Neutrophil (primary cell): Measurements from ENCODE around the gene BRSK2.

Source experiments
- H3K27ac ChIP-seq: fragments of 200-600 bp; sonication (generic); 2 replicates; pipeline ENCODE4 v1.5.1; 2016; ENCODE audit warnings: mild to moderate bottlenecking, moderate library complexity
- H3K27me3 ChIP-seq: fragments of 200-600 bp; sonication (generic); 2 replicates; pipeline ENCODE4 v1.6.0; 2016; ENCODE audit warnings: mild to moderate bottlenecking
- H3K36me3 ChIP-seq: fragments of 200-600 bp; sonication (generic); 2 replicates; pipeline ENCODE4 v1.5.1; 2017
- H3K4me1 ChIP-seq, 2 experiments: fragments of 200-600 bp in 1 of 2; sonication (generic) in 1 of 2; 1 replicate in 1 of 2; 2 replicates in 1 of 2; pipeline versions ENCODE4 v1.5.1 to v1.6.1; 2013 to 2016; ENCODE audit warnings: low read depth in 1 of 2, low read length in 1 of 2, mild to moderate bottlenecking in 1 of 2, moderate library complexity in 1 of 2; ENCODE audit not compliant: control insufficient read depth in 1 of 2, insufficient read depth in 1 of 2
- H3K4me3 ChIP-seq, 2 experiments: fragments of 200-600 bp in 1 of 2; sonication (generic) in 1 of 2; 1 replicate in 1 of 2; 2 replicates in 1 of 2; pipeline ENCODE4 v1.5.1; 2013 to 2016; ENCODE audit warnings: low read depth in 1 of 2, low read length in 1 of 2, mild to moderate bottlenecking in 1 of 2, moderate library complexity in 1 of 2
- H3K9me3 ChIP-seq: fragments of 200-600 bp; sonication (generic); 2 replicates; pipeline ENCODE4 v1.5.1; 2016
- TF ChIP-seq, protein P1 (sequence below): fragments of 200-600 bp; sonication (generic); IDR thresholded peaks from 2 replicates; pipeline ENCODE4 v1.5.1; 2016; ENCODE audit warnings: antibody characterized with exemption

Gene BRSK2

DNA sequence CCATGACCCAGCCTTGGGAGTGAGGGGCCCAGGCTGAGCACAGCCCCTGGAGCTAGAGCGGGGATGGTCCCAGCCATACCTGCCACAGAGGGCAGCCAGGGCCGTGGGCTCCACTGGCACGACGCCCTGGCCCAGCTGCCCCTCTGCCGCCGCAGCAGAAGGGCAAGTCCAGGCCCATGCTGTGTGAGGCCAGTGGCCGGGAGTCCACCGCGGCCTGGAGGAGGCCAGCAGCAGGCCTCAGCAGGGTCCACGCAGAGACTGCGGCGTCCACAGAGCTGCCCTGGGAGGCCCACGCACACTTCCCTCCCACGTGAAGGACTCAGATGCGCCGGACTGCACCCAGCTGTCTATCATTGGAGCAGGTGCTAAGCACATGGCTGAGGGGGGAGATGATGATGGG lies 73.3 kb downstream of the BRSK2 start:
- Histone ChIP-seq H3K9me3 (no peaks in the 10 kb centered on the region), H3K4me1 (no peaks in the 10 kb centered on the region)
- TF ChIP-seq, protein P1, sequence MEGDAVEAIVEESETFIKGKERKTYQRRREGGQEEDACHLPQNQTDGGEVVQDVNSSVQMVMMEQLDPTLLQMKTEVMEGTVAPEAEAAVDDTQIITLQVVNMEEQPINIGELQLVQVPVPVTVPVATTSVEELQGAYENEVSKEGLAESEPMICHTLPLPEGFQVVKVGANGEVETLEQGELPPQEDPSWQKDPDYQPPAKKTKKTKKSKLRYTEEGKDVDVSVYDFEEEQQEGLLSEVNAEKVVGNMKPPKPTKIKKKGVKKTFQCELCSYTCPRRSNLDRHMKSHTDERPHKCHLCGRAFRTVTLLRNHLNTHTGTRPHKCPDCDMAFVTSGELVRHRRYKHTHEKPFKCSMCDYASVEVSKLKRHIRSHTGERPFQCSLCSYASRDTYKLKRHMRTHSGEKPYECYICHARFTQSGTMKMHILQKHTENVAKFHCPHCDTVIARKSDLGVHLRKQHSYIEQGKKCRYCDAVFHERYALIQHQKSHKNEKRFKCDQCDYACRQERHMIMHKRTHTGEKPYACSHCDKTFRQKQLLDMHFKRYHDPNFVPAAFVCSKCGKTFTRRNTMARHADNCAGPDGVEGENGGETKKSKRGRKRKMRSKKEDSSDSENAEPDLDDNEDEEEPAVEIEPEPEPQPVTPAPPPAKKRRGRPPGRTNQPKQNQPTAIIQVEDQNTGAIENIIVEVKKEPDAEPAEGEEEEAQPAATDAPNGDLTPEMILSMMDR: no peak

DNA sequence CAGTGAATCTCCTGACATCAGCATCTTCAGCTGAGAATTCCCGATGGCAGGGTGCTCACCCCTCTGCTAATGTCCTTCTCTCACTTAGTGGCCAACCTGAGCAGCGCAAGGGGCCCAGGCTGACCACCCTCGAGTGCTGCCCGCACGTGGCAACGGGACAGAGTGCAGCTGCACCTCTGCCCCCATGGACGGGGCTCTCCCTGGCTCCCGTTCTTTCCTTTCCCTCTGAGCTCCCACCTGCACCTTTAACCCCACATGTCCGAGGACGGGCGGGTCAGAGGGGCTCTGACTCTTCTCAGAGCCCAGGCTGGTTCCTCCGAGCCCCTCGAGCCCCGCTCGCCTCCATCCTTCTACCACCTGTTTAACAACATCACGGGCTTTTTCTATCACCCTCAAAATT lies 77.0 kb downstream of the BRSK2 start:
- H3K36me3 ChIP-seq: peaks cover 46% of the 10 kb centered on the region

More for the DNA sequence above, 73.3 kb downstream of the BRSK2 start:
- no peak overlapping the region for H3K4me3 ChIP-seq
- no peaks in the 10 kb centered on the region for H3K27me3 ChIP-seq
- H3K36me3 ChIP-seq: peaks cover 8% of the 10 kb centered on the region
- H3K27ac ChIP-seq: no peak overlapping the region

DNA sequence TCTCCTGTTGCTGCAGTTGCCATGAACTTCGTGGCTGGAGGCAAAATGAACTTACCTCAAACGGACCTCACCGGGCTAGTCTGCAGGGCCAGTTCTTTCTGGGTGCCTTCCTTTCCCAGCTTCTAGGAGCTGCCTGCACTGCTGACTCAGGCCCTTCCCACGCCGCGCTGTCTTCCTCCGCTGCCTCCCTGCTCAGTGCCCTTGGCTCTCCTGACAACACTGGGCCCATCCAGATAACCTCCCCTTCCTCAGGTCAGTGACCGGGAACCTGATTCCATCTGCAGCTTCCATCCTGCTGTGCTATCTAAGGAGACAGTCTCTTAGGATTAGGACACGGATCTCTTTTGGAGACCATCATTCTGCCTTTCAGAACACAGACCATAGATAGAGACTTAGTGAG lies 77.5 kb downstream of the BRSK2 start:
- Histone ChIP-seq H3K4me3 (no peak overlapping the region), H3K36me3 (peaks cover 51% of the 10 kb centered on the region), H3K27me3 (no peaks in the 10 kb centered on the region), H3K9me3 (no peaks in the 10 kb centered on the region), H3K27ac (no peak overlapping the region), H3K4me1 (no peaks in the 10 kb centered on the region)
- TF ChIP-seq, protein P1: no peak

More for the DNA sequence above, 77.0 kb downstream of the BRSK2 start:
- H3K27me3 ChIP-seq: no peaks in the 10 kb centered on the region
- H3K9me3 ChIP-seq: no peaks in the 10 kb centered on the region
- no peak overlapping the region for H3K4me3 ChIP-seq
- H3K27ac ChIP-seq: no peak overlapping the region
- H3K4me1 ChIP-seq: no peaks in the 10 kb centered on the region
- TF ChIP-seq, protein P1: no peak

DNA sequence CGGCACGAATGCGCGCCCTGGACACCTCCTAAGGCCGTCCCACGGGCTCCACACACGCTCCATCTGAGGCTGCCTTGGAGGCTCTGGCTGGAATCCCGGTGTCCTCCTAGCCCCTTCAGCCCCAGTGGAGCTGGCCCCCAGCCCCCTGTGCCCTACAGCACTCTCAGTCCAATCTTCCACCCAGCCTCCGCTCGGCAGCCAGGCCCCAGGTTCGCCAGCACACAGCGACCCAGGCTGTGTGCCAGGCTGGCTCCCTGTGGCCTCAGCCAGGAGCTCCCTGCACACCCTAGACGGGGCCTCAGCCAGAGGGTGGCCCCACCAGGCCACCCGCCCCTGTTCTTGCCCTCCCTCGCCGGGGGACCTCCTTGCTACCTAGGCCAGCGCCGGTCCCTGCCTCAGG lies 78.3 kb downstream of the BRSK2 start:
- Histone ChIP-seq H3K36me3 (peaks cover 57% of the 10 kb centered on the region), H3K4me3 (no peak overlapping the region), H3K4me1 (no peaks in the 10 kb centered on the region), H3K27ac (no peak overlapping the region), H3K27me3 (no peaks in the 10 kb centered on the region), H3K9me3 (no peaks in the 10 kb centered on the region)
- TF ChIP-seq, protein P1: no peak

DNA sequence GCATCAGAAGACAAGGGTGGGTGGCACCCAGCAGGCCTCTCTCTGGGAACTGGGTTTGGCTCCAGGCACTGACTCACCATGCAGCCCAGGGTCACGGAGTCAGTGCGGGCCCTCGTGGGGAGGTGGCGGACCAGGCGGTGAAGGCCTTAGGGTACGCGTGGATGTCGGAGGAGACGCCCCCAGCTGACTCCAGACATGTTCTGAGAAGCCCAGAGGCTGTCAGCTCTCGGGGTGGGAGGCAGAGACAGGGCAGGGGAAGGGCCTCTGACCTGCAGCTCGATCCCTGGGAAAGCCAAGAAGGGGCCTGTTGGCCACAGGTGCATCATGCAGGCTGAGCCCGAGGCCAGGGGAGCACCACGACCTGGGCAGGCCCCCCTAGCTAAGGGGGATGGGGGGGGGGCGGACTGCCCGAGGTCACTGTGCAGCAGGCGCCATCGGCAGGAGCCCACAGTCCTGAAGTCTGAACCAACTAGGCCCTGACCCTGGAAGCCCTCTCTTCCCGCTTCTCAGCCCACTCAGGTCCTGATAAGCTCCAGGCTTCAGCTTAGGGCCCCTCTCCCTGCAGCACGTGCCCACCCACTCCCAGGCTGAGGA lies 78.8 kb downstream of the BRSK2 start:
- Histone ChIP-seq H3K4me1 (no peaks in the 10 kb centered on the region), H3K36me3 (peaks cover 62% of the 10 kb centered on the region), H3K9me3 (no peaks in the 10 kb centered on the region), H3K4me3 (no peak overlapping the region), H3K27me3 (no peaks in the 10 kb centered on the region), H3K27ac (no peak overlapping the region)
- TF ChIP-seq, protein P1: no peak
